ENCODE measurements around the gene HDDC2. TPM values are rescaled to one million over a fixed set of nuclear protein-coding genes. Genes with fewer than 3 reads are reported as not detected.

The HDDC2 gene
- total RNA-seq, 2 donors from 2014 or later, result 47.8 to 53.2 TPM

DNA sequence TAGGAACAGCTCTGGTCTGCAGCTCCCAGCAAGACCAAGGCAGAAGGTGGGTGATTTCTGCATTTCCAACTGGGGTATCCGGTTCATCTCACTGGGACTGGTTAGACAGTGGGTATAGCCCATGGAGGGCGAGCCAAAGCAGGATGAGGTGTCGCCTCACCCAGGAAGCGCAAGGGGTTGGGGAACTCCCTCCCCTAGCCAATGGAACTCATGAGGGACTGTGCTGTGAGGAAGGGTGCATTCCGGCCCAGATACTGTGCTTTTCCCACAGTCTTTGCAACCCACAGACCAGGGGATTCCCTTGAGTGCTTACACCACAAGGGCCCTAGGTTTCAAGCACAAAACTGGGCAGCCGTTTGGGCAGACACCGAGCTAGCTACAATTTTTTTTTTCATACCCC is 21.8 kb downstream of the HDDC2 start:
- DNase-seq (ENCODE audit: low spot score), result no peak
- intact Hi-C loops (cut with DNase I), result no loop called here

DNA sequence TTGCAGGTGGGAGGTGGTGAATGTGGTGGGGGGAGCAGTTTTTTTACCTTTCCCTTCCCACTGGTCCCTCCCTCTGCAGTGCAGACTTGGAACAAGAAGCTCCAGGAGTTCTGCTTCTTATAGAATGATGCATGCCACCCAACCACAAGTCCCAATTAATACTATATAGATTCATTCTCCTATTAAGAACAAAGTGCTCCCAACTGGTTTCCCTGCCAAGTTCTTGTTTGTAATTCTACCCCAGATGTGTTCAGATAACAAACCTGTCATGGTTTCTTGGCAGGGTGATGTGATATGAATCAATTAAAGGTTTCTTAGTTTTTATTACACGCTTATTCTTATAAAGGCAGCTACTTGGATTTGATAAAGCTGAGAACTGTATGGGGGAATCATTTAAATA is 23.9 kb downstream of the HDDC2 start:
- intact Hi-C loops (cut with DNase I), result no loop called here
- DNase-seq (ENCODE audit: low spot score), result no peak

DNA sequence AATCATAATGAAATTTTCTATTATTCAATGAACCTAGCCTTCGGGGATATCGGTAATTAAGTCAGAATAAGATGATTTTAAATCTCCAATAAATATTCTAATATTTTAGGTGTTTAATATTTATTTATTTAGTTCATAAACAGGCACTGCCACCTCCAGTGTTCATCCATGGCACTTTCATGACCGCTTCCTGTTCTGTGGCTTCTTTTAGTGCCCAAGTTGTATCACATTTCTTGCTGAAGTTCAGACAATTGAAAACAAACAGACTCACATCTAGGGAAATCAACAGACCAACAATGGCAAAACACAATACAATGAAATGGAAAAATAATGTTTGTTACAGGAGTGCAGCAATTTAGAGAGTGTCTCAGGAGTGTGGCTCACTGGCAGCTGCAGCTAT is 26.0 kb downstream of the HDDC2 start:
- intact Hi-C loops (cut with DNase I), result no loop called here
- no peak for DNase-seq (ENCODE audit: low spot score)

DNA sequence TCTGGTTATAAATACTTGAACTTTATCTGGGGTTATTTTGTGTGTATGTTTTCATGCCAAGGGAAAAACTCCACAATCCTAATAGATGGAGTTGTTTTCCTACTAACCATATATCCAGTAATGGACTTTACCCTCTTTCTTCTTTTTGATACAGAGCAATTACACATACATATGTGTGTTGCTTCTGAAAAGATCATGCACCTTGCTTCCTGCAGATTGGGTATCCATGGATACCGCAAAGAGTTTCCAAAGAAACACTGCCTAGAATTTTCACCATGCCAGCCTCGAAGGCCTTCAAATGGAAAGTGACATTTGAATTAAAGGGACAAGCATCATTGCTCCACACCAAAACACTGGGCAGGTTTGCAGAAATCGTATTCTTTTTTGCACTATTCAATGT is 26.8 kb downstream of the HDDC2 start:
- no peak for DNase-seq (ENCODE audit: low spot score)
- intact Hi-C loops (cut with DNase I), result no loop called here

- intact Hi-C loops (cut with DNase I), result no loop called here
- DNase-seq (ENCODE audit: low spot score), result no peak
These were observed 27.8 kb downstream of the HDDC2 start for GRCh38 chr6:125273965-125274364.

DNA sequence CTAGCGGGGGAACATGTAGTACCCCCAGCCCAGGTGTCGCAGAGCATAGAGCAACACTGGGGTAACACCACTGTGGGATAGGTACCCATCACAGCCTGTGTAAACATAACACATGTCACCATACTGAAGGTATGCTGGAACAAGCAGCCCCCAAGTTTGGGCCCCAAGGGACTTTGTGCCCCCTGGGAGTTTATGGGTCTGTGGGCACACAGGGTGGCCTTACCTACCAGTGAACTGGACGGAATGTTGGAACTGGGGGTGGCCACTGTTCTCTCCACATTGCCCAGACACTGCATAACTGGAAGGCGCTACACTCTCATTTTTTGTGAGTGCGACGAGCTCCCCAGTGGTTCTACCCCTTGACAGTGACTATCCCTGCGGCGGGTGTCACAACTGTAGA is 28.5 kb downstream of the HDDC2 start:
- intact Hi-C loops (cut with DNase I), result no loop called here
- peak; percentile 73 for DNase-seq (ENCODE audit: low spot score)

DNA sequence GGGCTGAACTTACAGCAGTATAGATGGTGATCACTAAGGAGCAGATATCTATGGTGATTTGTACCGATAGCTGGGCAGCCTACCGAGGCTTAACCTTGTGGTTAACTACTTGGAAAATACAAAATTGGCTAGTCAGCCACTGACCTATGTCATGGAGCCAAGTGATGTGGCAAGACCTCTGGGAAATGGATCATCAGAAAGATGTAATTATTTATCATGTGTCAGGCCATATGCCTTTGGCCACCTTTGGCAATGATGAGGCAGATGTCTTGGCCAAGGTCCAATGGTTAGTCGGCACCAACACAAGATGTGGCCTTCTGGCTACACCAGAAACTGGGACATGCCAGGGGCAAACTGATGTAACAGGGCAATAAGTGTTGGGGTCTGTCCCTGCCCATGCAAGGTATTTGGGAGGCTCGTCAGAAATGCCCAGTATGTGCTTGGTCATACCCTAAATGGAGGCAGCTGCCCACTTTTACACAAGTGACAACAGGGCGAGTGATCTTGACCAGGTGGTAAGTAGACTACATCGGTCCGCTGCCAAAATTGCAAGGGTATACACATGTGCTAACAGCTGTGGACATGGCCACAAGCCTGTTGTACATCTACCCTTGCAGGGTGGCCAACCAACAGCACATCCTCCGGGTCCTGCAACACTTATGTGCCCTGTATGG is 30.1 kb downstream of the HDDC2 start:
- intact Hi-C loops (cut with DNase I), result no loop called here
- DNase-seq (ENCODE audit: low spot score), result peak; percentile 67

- no peak for DNase-seq (ENCODE audit: low spot score)
- intact Hi-C loops (cut with DNase I), result no loop called here
These were observed 31.4 kb downstream of the HDDC2 start for GRCh38 chr6:125270380-125270779.

GRCh38 chr6:125269328-125269985 is 32.3 kb downstream of the HDDC2 start:
- intact Hi-C loops (cut with DNase I), result no loop called here
- no peak for DNase-seq (ENCODE audit: low spot score)

DNA sequence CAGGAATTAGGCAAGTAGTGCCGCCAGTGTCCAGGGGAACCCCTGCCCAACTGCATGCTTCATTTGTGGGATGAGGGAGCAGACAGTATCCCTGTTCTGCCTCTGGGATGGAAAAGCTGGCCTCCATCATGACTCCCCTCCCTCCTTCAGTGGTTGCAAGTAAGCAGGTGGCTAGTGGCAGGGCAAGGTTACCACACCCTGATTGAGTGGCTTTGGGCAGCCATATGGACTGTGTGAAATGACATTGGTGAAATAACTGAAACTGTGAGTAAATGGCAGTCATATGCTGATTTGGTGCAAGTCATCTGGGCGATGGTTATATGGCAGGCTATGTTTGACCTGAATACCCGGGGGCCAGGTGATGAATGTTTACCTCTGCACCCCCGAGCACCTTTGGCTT is 33.0 kb downstream of the HDDC2 start:
- intact Hi-C loops (cut with DNase I), result no loop called here
- DNase-seq (ENCODE audit: low spot score), result no peak

- intact Hi-C loops (cut with DNase I), result no loop called here
- no peak for DNase-seq (ENCODE audit: low spot score)
These were observed 33.8 kb downstream of the HDDC2 start for GRCh38 chr6:125267806-125268523.

DNA sequence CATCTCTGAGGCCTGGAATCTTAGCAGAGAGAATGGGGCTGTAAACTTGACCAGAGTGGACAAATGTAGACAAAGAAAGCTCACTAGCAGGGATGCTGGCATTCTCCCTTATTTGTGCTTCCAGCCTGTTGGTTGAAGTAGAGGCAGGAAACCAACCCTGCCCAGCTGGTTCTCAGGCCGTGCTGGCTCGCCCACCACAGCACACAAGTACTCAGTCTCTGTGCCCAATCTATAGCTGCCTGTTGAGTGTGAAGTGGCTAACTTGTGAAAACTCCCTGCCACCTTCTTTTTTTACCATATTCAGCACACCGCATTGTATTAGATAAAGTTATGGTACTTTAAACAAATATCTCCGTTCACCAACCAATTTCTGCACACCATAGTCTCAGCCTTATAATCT is 37.3 kb downstream of the HDDC2 start:
- no peak for DNase-seq (ENCODE audit: low spot score)
- intact Hi-C loops (cut with DNase I), result no loop called here

DNA sequence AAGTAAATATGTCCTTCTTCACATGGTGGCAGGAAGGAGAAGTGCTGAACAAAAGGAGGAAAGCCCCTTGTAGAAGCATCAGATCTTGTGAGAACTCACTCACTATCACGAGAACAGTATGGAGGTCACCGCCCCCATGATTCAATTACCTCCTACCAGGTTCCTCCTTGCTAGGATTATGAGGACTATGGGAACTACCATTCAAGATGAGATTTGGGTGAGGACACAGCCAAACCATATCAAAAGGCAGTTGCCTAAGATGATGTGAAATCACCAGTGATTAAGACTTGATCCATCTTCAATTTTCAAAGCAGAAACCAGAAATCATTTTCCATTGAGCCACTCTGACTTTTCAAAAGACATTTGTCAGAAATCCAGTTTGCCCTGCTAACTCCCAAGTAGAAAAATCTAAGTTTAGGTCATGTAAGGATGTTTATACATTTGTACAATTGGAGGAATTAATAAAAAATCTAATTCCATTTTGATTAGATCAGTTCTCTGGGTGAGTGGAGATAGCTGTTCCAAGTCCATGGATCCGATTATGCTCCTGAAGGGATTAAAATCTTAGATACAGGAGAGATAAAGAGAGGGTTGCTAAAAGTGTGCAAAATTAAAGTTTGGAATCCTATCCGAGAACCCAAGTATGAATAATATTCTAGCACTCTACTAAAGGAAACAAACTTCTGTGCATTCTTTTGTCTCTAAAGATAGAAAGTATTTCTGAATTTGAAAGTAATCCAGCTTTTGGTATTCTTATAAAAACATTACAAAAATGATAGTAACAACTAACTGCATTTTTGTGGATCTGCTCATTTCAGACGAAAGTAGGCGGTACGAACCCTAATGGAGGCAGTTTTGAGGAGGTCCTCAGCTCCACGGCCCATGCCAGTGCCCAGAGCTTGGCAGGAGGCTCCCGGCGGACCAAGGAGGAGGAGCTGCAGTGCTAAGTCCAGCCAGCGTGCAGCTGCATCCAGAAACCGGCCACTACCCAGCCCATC is 39.5 kb downstream of the HDDC2 start:
- intact Hi-C loops (cut with DNase I), result no loop called here
- DNase-seq (ENCODE audit: low spot score), result no peak

GRCh38 chr6:125259354-125259736 is 42.4 kb downstream of the HDDC2 start:
- intact Hi-C loops (cut with DNase I), result no loop called here
- no peak for DNase-seq (ENCODE audit: low spot score)

DNA sequence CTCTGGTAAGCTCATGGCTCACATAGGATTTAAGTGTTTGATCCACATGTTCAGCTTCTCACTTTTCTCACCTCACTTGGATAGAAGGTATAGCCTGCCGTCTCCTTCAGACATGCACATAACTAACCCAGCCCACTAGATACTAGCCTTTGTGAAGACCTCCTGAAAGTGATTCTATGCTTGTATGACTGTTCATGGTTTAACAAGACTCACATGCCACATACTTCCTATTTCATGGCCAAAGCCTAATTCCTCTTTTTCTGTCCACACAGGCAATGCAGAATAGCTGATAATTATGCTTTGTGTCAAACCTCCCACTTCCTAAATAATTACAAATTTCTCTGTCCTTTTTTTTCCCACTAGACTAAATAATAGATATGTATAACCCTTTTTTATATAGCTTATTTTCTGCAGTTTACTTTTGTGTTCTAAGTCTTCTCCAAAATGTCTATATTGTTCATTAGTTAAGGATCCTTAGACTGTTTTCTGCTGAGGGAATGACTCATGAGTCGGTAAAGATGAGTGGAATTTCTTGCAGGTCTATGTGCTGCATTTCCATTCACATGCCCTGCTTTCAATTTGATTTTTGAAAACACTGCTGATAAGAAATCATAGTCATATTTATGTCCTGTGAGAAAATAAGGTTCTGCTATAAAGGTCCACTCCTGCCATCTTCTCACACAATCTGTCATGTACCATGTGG is 43.0 kb downstream of the HDDC2 start:
- intact Hi-C loops (cut with DNase I), result no loop called here
- DNase-seq (ENCODE audit: low spot score), result no peak

DNA sequence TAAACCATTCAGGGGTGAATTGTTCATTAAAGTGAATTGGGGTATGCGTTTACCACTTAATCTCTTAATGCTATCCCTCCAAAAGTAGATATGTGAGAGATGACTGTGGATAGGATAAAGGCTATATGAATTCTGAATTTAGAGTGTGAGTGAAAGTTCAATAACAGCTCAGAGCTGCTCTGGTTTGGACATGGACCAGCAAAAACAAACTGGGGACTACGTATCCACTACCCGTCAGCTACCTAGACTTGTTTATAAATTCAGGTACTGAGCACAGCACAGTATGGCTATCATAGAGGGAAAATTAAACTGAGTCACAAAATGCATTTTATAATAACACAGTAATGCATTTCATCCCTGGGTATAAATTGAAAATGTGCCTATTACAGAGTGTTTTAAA is 44.4 kb downstream of the HDDC2 start:
- intact Hi-C loops (cut with DNase I), result no loop called here
- no peak for DNase-seq (ENCODE audit: low spot score)

- intact Hi-C loops (cut with DNase I), result no loop called here
- no peak for DNase-seq (ENCODE audit: low spot score)
These were observed 46.6 kb downstream of the HDDC2 start for GRCh38 chr6:125255201-125255600.

- intact Hi-C loops (cut with DNase I), result no loop called here
- no peak for DNase-seq (ENCODE audit: low spot score)
These were observed 47.4 kb downstream of the HDDC2 start for GRCh38 chr6:125254321-125254720.

DNA sequence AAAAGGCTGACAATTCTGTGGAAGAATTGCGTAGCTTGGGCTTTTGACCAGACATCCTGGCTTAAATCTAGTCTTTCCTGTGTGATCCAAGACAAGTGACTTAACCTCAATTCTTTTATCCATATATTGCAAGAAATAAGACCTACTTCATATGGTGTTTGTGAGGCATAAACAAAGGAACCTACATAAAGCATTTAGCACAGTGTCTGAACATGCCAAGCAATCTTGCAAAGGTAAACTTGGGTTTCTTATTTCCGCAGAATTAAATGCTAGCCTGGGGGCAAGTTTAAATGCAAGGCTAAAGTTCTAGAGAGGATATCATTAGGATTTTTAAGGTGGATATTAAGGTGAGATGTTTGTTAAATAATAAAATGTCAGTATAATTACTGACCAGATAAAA is 47.9 kb downstream of the HDDC2 start:
- intact Hi-C loops (cut with DNase I), result no loop called here
- DNase-seq (ENCODE audit: low spot score), result no peak
